Measurements from ENCODE around the gene ZNF729.

GRCh38 chr19:22257916-22258315 is 28.3 kb upstream of the ZNF729 start:
- no peak for TF ChIP-seq EZH2 (IDR thresholded peaks at IDR 0.05)
- no peak for TF ChIP-seq POLR2AphosphoS5 (IDR thresholded peaks at IDR 0.05; ENCODE audit: borderline replicate concordance, low read depth, low read length)
